ENCODE data around the gene SPEM1.

SPEM1 gene

DNA sequence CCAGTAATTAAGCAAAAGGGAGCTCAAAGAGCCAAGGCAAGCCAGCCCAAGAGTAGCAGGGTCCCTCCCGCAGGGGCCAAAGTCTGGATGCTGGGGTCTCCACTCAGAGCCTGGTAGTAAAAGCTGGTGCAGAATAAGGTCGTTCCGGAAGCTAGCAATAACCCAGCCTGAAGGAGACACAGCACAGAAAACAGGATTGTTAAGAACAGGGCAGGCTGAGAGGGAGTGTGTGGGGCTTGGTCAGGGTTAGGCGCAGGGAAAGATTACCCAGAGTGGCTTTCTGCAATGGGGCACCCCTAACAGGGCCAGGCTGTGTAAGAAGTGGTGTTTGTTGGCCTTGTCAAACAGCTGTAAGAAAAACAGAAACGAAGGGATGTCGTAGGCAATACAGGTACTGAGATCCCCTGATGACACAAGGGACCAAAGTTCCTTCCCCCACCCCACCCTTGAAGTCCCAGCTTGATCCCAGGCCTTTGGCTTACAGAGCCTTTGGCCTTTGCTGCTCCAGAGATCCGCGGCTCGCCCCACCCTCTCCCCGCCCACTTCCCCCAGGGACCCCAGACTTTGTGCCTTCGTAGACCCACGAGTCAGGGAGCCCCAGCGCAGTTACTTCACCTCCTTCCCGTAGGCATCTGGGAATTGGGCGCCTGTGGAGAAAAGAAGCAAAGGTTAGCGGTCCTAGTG lies 16.9 kb upstream of the SPEM1 start:
- no peak for DNase-seq

DNA sequence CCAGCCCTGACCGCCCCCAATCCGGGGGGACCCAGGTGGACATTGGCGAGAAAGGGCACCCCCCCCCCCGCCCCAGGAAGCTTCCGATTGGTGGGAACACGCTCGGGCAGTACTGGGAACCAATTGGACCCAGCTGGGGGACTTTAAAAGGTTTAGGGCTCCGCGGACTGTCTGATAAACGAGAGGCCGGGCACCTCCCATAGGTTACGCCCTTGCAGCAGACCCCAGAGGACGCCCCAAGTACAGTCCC lies 16.5 kb upstream of the SPEM1 start:
- DNase-seq, result no peak

DNA sequence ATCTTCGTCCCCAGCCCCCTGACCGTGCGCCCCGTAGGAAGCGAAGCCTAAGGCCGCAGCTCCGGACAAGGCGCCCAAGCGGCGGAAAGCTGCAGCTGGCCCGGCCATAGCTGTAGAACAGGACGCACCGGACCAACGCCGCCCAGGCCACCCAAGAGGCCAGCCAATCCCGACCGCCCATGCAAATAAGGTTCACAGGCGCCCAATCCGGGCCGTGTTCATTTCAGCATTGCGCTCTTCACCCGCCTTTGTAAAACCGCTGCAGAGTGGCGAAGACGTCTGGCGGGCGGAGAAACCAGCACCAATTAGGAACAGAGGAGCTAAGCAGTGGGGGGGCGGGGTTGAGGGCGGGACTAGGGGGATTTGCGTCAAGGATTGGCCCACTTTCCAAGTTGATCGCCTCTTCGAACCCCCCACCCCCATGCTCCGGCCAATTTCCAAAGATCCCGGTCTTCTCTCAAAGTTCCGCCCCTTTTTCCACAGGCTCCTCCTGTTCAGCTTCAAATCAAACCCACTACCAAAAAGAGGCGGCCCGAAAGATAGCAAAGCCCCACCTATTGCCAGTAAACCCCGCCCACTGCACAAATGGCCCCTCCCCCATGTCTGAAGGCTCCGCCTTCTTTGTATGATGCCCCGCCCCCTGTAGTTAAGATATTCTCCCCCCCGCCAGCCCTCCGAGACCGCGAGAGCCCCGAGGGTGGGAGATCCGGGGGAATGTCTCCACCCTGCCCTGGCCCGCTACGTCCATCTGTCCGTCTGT lies 16.0 kb upstream of the SPEM1 start, which contains the start of gene TMEM256:
TMEM256 (minus strand) TSS at position 121 of the 760 bp plus-strand sequence; CDS start at position 108, 13 bp downstream.
- peak; percentile 97 for DNase-seq

GRCh38 chr17:7404737-7405349 lies 15.3 kb upstream of the SPEM1 start:
- peak; percentile 80 for DNase-seq

- DNase-seq, result no peak
Measured at GRCh38 chr17:7405350-7406234, 14.5 kb upstream of the SPEM1 start.

DNA sequence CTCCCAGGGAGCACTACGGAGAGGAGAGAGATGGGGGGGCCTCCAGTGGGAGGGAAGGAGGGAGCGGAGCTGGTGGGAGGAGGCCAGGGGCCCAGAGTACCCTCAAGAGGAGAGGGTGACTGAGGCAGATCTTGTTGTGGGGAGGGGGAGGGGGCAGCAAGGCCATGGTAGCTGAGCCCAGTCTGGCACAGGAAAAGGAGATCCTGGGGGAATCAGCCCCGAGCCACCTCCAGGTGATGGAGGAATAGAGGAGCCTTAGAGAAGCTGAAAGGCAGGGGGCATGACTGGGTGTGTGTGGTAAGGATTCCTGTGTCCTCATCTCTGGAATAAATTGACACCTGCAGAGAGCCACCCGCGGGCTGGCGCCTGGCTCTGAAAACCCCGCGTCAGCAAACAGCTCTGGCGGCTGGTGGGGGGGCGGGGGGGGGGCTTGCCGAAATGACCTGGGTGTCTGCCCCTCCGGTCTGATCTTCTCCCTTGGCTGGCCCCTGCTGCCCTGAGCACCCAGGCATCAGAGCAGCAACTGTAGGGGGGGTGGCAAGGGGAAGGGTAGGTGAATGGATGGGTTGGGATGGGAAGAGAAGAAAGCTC lies 13.8 kb upstream of the SPEM1 start:
- no peak for DNase-seq

- DNase-seq, result no peak
Measured at GRCh38 chr17:7407082-7407481, 13.0 kb upstream of the SPEM1 start.

DNA sequence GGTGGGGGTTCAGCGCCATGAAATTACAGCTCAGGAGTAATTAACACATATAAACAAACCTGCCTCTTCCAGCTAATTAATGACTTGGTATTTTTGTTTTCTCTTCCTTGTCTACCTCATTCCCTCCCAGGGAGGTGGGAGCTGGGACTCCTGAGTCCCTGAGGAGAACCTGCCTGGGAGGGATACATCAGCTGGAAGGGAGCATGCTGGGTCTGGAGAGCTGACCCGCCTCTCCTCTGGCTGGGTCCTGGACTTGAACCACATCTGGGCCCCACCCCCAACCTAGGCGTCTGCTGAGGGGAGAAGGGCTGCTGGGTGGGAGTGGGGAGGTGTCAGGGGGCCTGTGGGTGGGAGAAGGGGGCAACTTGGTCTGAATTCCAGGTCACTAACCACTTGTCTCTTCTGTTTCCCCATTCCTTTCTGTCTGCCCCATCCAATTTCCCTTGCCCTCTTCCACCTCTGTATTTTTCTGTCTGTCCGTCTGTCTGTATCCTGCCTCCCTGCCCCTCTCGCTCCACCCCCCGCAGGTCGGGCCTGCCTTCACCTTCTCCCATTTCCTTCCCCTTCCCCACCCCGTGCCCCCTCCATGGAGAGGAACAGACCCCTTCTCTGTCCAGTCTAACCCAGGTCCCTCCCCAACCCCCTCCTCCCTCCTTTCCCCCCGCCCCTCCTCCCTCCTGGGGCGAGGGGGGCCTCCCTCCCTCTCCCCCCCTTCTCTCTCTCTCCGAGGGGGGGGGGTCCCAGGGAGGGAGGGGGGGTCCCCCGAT lies 12.5 kb upstream of the SPEM1 start, which contains the start of gene NLGN2:
NLGN2 (plus strand) TSS at position 361 of the 767 bp plus-strand sequence. CDS start 411 bp downstream, outside the sequence.
- no peak for DNase-seq

GRCh38 chr17:7408252-7408727 lies 11.8 kb upstream of the SPEM1 start:
- peak; percentile 50 for DNase-seq

GRCh38 chr17:7408863-7409262 lies 11.3 kb upstream of the SPEM1 start:
- DNase-seq, result no peak

DNA sequence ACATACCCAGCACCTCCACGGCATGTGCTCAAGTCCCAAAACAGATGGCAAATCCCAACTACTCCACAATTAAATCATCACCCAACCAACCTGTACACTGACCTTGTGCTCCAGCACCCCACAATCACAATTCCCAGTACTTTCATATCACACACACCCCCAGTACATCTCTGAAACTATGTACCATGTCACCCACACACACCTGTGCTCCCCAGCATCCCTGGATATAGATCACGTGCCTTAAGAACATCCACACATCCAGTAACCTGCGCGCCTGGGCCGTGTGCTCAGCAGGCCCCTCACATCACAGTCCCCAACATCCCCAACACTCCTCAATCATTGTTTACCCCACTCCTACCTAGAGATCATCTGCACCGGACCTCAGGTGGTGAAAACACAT lies 10.4 kb upstream of the SPEM1 start:
- DNase-seq, result no peak

DNA sequence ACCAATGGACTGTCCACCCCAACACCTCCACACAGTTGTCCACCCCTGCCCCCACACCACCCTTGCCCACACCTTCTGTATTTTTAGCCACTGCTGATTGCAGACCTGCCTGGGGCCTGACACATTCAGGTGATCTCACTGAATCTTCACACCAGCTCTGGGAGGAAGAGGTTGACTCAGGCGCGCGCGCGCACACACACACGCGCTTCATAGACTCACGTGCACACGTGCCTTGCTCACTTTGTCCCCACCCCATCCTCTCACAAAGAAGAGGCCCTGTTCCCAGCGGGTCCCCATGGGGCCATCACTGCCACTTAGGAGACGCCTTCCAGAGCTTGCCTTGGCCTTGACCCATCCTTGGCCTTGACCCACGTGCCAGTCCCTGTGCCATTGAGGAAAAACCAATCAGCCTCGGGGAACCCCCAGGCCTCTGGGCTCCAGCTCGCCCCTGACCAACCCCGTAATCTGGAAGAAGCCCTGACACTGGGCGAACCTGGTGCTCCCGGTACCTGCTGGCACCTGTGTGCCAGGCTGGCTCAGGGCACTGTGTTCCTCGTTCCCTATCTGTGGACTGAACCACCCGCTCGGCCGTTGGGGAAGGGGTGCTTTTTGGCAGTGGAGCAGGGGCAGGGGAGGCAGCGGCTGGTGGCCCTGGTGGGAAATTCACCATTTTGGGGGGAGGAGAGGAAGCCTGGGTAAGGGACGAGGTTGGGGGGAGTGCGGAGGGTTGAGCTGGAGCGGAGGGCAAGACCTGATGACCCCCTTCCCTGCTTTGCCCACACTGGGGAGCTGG lies 9.3 kb upstream of the SPEM1 start:
- DNase-seq, result no peak

DNA sequence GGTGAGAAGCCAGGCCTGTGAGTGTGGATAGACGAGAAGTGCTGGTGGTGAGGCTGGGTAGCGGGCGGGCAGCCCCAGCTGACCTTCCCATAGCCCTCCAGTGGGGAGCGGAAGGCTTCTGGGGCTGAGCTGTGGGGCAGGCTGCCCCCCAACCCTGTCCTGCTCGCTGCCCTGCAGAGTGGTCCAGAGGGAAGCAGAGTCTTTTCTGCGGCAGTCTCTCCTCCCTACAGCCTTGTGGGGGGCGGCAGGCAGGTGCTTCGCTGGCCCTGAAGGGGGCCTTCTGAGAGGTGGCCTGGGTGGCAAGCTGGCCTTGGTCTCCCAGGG lies 8.7 kb upstream of the SPEM1 start:
- DNase-seq, result no peak

DNA sequence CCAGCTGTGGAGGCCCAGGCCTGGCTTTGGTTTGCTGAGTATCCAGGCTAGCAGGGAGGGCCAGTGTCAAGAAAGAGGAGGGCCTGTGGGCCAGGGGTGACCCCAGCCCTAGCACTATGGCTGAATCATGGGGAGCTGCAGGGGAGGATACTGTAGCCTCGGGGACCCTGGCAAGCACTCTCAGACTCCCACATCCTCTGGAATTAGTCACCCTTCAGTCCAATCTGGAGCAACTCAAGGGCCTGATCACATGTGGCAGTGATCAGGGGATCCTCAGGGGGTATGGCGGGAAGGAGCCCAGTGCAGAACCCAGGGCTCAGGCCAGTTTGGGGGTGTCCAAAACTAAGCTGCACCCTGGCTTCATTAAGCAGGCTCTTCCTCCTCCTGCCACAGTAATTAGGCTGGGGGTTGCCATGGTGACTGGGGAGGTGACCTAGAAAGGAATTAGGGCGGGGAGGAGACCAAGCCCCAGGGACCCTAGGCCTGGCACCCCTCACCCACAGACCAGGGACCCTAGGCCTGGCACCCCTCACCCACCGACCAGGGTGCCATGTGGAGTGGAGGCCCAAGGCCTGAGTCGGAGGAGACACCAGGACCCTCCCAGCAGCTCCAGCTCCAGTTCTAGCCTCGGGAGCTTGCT lies 6.7 kb upstream of the SPEM1 start:
- DNase-seq, result no peak

DNA sequence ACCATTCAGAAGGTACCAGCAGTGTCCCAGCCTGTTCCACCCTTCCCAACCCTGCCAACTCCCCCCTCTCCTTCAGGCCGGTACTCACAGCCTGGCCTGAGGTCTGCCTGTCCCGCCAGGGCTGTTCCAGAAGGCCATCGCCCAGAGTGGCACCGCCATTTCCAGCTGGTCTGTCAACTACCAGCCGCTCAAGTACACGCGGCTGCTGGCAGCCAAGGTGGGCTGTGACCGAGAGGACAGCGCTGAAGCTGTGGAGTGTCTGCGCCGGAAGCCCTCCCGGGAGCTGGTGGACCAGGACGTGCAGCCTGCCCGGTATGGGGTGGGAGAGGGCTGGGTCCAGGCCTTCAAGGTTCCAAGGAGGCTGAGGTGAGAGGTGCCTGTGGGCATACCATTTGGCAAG lies 5.3 kb upstream of the SPEM1 start:
- DNase-seq, result no peak

- DNase-seq, result no peak
Measured at GRCh38 chr17:7415784-7416183, 4.3 kb upstream of the SPEM1 start.

DNA sequence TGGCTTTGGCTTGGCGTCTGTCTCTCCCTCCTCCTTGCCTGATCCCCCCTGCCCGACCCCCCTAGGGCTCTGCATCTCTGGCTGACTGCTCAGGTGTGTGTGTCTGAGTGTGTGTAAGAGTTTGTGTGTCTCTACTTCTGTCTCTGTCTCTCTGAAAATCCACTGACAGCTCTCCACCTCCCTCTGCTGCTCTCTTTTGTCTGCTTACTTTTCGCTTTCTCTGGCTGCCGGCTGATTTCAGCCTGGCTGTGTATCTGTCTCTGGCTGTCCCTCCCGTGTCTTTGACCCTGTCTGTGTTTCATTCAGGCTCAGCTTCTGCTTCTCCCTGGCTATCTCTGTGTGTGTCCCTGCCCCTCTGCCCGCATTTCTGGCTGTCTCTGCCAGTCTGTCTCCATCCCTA lies 3.8 kb upstream of the SPEM1 start:
- no peak for DNase-seq

DNA sequence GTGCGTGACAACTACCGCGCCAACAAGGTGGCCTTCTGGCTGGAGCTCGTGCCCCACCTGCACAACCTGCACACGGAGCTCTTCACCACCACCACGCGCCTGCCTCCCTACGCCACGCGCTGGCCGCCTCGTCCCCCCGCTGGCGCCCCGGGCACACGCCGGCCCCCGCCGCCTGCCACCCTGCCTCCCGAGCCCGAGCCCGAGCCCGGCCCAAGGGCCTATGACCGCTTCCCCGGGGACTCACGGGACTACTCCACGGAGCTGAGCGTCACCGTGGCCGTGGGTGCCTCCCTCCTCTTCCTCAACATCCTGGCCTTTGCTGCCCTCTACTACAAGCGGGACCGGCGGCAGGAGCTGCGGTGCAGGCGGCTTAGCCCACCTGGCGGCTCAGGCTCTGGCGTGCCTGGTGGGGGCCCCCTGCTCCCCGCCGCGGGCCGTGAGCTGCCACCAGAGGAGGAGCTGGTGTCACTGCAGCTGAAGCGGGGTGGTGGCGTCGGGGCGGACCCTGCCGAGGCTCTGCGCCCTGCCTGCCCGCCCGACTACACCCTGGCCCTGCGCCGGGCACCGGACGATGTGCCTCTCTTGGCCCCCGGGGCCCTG lies 3.0 kb upstream of the SPEM1 start:
- DNase-seq, result no peak

DNA sequence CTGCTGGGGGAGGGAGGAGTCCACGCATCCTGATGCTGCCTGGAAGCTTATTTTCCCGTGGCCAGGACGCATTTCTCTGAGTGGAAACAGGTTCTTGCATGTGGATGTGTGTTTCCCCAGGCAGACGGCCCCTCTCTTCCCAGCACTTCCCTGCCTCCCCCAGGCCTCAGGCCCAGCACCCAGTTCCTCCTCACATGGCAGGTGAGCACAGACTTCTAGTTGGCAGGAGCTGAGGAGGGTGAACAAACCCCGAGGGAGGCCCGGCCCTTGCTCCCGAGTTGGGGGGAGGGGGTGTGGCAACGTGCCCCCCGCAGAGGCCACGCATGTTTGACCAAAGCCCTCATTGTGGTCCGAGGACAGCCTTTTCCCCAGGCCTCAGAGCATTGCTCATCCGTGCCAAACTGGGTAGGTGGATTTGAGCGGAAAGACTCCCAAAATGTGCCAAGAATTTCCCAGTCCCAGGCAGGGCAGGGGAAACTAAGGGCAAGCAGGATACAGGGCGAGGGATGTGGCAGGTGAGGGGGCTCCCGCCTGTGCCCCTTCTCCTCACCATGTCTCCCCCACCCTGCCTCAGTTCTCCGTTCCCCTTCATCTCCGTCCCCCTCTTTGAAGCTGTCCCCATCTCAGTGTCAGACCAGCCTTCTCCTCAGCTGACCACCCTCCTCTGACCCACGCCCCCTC lies 1.5 kb upstream of the SPEM1 start:
- no peak for DNase-seq

DNA sequence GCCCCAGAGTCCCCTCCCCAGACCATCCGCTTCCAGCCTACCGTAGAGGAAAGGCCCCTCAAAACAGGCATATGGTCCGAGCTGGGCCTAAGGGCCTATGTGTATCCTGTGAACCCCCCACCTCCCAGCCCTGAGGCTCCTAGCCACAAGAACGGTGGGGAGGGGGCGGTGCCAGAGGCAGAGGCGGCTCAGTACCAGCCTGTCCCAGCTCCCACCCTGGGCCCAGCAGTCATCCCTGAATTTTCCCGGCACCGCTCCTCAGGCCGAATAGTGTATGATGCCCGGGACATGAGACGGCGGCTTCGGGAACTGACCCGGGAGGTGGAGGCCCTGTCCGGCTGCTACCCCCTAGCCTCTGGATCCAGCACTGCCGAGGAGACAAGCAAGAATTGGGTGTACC lies 1.1 kb downstream of the SPEM1 start:
- no peak for DNase-seq
